HG03521 (cell line): Measurements from ENCODE around the gene ALKBH8.
"Not testable (repeated sequence)": the region's sequence is repeated elsewhere in the genome, so short reads cannot be mapped to it uniquely, and the experiment has no call there.

Experiments
- ATAC-seq: cut with Tn5 transposase; IDR thresholded peaks from one replicate; pipeline ENCODE4 v1.9.1; 2021; ENCODE audit warnings: mild to moderate bottlenecking, moderate library complexity; ENCODE audit not compliant: unreplicated experiment

Gene ALKBH8

GRCh38 chr11:107565219-107565937, at the start of gene ALKBH8:
Gene ALKBH8, minus strand, starts transcription at chr11:107565735. Its CDS starts 4,842 bp downstream, at chr11:107560893.
- ATAC-seq: peak; percentile 82

GRCh38 chr11:107612445-107612844, 46.9 kb upstream of the ALKBH8 start:
- ATAC-seq: no peak

GRCh38 chr11:107609400-107610218, 44.1 kb upstream of the ALKBH8 start:
- no peak for ATAC-seq

GRCh38 chr11:107608809-107609208, 43.3 kb upstream of the ALKBH8 start:
- no peak for ATAC-seq

- no peak for ATAC-seq
Observed at GRCh38 chr11:107606141-107606540, 40.6 kb upstream of the ALKBH8 start.

- no peak for ATAC-seq
Observed at GRCh38 chr11:107605061-107606006, 39.8 kb upstream of the ALKBH8 start.

GRCh38 chr11:107598225-107599139, 32.9 kb upstream of the ALKBH8 start:
- peak; percentile 88 for ATAC-seq

GRCh38 chr11:107594736-107595135, 29.2 kb upstream of the ALKBH8 start:
- no peak for ATAC-seq

- no peak for ATAC-seq
Observed at GRCh38 chr11:107593951-107594350, 28.4 kb upstream of the ALKBH8 start.

- ATAC-seq: no peak
Observed at GRCh38 chr11:107592813-107593212, 27.3 kb upstream of the ALKBH8 start.

- no peak for ATAC-seq
Observed at GRCh38 chr11:107592231-107592590, 26.7 kb upstream of the ALKBH8 start.

GRCh38 chr11:107591378-107592230, 26.1 kb upstream of the ALKBH8 start:
- ATAC-seq: peak; percentile 28

GRCh38 chr11:107590460-107591377, 25.2 kb upstream of the ALKBH8 start, which contains the start of gene ELMOD1:
Gene ELMOD1, plus strand, starts transcription at chr11:107591147. Its CDS starts 27,043 bp downstream, at chr11:107618190.
- ATAC-seq: peak; percentile 59

- ATAC-seq: no peak
Observed at GRCh38 chr11:107587306-107587979, 21.9 kb upstream of the ALKBH8 start.

- no peak for ATAC-seq
Observed at GRCh38 chr11:107583629-107584195, 18.2 kb upstream of the ALKBH8 start.

- ATAC-seq: no peak
Observed at GRCh38 chr11:107581147-107581546, 15.6 kb upstream of the ALKBH8 start.

GRCh38 chr11:107579169-107579568, 13.6 kb upstream of the ALKBH8 start:
- ATAC-seq: not testable (repeated sequence)
